Tibial nerve (tissue), 4 donors: Measurements from ENCODE around the gene ANAPC16.
"Not testable (repeated sequence)": the region's sequence is repeated elsewhere in the genome, so short reads cannot be mapped to it uniquely, and the experiment has no call there.

Experiments used
- EP300 ChIP-seq, 2 donors: sonication (generic); formaldehyde crosslinking; IDR thresholded peaks; one replicate each; pipeline ENCODE4 v1.6.1; 2017; ENCODE audit warnings: antibody characterized with exemption in 2 of 2, mild to moderate bottlenecking in 1 of 2
- POLR2A ChIP-seq, 2 donors: fragments of 450-650 bp; IDR thresholded peaks; one replicate each; pipeline ENCODE4 v1.6.1; 2017; ENCODE audit warnings: antibody characterized with exemption in 2 of 2, mild to moderate bottlenecking in 2 of 2, moderate library complexity in 2 of 2
- TF ChIP-seq, protein P1 (sequence below), 5 experiments: fragments of 200-600 bp in 3 of 5; fragments of 450-650 bp in 2 of 5; sonication (generic) in 3 of 5; IDR thresholded peaks; one replicate each; pipeline ENCODE4 v1.5.1; 2016 to 2019; ENCODE audit warnings: antibody characterized with exemption in 5 of 5, mild to moderate bottlenecking in 3 of 5, moderate library complexity in 2 of 5

DNA sequence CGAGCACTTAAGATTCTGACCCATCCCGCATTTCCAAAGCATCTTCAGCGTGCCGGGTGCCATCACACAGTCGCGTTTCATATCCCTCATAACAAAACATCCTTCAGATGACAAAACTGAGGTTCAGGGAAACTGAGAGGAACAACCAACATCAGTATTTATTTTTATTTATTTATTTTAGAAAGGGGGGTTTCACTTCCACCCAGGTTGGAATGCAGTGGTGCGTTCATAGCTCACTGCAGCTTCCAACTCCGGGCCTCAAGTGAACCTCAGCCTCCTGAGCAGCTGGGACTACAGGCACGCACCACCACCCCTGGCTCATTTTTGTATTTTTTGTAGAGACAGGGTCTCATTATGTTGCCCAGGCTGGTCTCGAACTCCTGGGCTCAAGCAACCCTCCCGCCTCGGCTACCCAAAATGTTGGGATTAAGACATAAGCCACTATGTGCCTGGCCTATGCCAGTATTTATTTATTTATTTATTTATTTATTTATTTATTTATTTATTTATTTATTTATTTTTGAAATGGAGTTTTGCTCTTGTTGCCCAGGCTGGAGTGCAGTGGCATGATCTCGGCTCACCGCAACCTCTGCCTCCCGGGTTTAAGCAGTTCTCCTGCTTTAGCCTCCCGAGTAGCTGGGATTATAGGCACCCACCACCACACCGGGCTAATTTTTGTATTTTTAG, 33.5 kb downstream of the ANAPC16 start:
- TF ChIP-seq, protein P1, sequence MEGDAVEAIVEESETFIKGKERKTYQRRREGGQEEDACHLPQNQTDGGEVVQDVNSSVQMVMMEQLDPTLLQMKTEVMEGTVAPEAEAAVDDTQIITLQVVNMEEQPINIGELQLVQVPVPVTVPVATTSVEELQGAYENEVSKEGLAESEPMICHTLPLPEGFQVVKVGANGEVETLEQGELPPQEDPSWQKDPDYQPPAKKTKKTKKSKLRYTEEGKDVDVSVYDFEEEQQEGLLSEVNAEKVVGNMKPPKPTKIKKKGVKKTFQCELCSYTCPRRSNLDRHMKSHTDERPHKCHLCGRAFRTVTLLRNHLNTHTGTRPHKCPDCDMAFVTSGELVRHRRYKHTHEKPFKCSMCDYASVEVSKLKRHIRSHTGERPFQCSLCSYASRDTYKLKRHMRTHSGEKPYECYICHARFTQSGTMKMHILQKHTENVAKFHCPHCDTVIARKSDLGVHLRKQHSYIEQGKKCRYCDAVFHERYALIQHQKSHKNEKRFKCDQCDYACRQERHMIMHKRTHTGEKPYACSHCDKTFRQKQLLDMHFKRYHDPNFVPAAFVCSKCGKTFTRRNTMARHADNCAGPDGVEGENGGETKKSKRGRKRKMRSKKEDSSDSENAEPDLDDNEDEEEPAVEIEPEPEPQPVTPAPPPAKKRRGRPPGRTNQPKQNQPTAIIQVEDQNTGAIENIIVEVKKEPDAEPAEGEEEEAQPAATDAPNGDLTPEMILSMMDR (IDR thresholded peaks at IDR 0.05): not testable (repeated sequence)
- TF ChIP-seq EP300, POLR2A (IDR thresholded peaks at IDR 0.05): not testable (repeated sequence)
